Fibroblast of peridontal ligament (primary cell): Measurements from ENCODE around the gene HIVEP1.
"Not testable (repeated sequence)": the region's sequence is repeated elsewhere in the genome, so short reads cannot be mapped to it uniquely, and the experiment has no call there.

ENCODE experiments used
- DNase-seq: peaks from one replicate; pipeline ENCODE4 v3.0.0-alpha.2; 2010; ENCODE audit errors: extremely low read depth

Gene HIVEP1

DNA sequence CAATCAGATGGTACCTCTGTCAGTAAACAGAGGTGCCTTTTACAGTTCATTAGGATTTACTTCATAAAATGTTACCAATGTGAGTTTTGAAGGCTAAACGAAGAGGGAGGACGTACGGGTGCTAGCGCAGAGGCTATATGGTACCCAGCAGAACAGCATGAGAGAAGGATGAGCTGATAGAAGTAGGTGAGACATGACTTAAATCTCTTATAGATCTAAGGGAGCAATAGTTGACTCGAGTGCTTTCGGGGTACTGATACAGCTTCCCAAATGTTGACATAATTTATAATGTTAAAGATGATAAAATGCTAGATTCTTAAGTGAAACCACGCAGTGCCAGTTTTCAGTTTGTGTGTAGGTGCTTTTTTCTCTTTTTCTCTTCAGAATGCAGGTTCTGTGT is 72.6 kb downstream of the HIVEP1 start:
- DNase-seq: no peak

DNA sequence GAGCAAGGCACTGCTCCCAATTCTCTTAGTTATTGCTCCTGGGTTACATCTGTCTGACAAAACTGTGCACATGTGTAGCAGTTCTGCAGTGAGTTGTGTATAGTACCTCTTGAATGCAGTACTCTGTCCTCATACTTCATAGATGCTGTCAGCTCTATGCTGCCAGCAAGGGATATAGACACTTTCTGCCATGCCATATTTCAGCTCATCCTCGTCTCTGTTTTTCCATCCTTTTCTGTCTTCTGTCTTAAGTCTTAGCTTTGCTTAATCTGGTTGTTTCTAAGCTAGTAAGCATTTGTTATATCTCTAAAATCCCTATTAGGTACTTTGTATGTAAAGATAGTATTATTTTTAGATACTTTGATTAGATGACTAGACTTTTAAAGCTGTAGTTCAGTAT is 76.4 kb downstream of the HIVEP1 start:
- no peak for DNase-seq

DNA sequence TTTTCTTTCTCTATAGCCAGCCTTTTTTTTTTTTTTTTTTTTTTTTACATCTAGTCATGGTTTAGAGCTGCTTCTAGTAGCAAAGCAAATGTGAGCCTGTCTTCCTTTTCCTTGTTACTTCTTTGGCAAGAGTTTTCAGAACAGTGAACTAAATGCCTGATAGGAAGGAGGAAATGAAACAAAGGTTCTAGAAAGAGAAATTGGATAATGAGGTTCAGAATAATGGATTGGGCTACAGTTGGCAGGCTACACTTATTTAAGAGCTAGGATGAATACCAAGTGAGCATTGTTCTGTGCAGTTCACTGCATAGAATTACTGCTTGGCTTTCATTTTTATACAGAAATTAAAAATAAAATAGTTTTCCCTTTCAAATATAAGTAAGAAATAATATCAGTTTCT is 78.6 kb downstream of the HIVEP1 start:
- no peak for DNase-seq

DNA sequence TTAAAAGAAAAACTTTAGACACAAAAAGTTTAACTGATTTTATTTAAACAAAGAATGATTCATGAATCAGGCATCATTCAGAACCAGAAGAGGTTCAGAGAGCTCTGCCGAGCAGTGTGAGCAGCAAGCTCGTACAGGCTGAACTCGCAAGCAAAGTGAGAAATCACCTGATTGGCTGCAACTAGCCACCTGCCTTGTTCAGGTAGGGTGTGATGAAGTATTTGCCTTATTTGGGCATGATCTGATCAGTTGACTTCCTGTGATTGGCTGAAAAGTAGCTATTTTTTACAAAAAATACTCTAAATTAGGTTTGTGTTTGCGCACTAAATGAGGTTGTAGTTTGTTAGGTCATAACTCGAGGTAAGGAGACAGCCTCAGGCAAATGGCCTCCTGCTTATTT is 80.7 kb downstream of the HIVEP1 start:
- no peak for DNase-seq

DNA sequence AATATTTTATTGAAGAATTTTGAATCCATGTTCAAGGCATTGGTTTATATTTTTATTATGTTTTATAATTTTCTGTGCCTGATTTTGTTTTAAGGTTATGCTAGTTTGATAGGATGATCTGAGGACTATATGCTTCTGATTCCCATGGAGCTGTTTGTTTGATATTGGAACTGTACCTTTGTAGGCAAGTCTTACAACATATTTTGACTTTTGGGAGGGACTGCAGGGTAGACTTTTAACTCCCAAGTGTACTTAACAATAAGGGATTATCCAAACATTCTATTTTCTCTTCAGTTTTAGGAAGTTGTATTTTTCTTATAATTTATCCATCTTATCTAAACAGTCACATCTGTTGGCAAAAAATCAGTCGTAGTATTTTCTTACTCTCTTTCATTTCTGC is 82.6 kb downstream of the HIVEP1 start:
- no peak for DNase-seq

DNA sequence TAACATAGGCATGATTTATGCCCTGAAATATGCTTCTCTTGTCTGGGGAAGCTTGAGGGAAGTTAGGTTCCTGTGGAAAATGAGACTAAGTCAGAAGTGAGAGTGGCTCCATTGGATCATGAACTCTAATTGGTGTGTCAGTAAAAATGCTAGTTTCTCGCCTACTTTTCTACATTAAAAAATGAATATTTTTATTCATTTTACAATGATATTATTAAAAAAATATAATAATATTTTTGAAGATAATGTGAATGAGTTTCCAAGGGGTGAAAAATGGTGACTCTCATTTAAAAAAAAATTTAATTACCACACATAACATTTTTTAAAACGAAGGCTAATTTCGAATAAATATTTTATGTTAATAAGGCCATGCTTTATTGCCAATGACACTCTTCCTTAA is 84.2 kb downstream of the HIVEP1 start:
- no peak for DNase-seq

DNA sequence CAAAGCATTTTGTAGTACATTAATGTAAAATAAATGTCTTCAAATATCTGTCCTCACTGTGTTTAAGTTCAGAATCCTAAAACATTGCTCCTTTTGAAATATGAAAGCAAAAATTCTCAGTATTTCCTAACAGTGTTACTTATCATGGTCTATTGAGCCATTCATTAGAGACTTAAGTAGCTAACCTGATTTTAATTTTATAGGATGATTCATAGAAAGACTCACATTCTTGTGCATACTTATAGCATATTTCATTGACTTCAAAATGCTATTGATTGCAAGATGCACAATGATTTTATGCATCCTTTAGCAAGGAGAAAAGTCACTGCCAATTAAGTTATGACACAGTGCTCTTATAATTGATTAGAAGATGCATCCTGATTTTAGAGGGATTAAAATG is 85.7 kb downstream of the HIVEP1 start:
- DNase-seq: peak; percentile 24

DNA sequence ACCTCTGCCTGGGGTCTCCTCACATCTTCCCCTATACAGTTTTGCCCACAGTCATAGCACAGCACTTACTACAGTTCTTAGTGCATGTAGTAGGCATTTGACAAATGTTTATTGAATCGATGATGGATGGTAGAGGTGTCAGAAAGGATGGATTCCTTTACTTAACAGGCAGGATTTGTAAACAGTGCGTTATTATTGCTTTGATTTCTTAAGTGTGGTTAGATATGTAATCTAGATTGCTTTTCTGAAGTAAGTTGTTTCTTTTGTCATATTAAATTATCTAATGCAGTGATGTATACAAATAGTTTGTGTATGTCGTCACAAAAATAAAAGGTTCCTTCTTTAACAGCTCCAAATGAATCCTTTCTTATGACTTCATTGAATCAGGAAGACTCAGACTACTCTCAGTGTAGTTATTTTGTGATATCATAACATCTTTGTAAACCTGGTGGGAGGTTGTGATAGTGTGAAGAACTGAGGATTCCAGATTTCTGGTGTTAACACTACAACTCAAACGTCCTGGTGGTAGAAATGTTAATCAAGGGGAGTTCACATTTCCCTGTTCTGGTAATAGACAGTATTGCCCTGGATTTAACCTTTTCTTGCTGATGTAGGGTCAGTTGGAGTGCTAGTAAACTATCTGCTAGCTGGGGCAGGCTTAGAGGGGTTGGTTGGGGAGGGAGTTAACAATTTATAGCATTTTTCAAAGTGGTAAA is 87.7 kb downstream of the HIVEP1 start:
- DNase-seq: no peak

DNA sequence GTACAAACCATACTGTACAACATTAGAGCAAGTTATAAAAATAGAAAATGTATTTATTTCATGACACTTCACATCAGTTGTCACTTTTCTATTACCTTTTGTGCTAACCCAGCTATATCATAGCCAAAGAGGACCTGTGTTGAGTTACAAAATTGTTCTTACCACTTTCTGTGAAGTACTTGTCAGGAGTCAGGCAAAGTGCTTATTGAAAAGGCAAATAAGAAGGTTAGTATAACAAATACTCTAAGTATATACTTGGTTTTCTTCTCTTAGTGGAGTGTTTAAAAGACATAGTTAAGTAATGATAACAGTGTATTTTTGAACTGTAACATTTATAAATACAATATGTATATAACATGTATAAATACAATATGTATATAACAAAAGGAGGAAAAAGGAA is 88.9 kb downstream of the HIVEP1 start:
- no peak for DNase-seq

DNA sequence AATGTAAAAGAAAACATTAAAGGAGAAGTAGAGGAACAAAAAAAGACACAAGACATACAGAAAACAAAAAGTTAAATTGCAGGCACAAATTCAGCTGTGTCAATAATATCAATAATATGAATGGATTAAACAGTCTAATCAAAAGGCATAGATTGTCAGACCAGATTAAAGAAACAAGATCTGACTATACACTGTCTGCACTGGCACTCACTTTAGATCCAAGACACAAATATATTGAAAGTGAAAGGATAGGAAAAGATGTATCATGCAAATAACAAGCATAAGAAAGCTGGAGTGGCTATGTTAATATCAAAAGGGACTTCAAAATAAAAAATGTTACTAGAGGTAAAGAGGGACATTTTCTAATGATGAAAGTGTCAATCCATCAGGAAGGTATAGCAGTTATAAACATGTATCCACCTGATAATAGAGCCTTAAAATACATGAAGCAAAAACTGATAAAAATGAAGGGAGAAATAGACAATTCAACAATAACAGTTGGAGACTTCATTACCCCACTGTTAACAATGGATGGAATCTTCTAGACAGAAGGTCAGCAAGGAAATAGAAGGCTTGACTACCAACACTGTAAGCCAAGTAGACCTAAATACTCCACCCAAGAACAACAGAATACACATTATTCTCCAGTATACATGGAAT is 89.7 kb downstream of the HIVEP1 start:
- DNase-seq: no peak

DNA sequence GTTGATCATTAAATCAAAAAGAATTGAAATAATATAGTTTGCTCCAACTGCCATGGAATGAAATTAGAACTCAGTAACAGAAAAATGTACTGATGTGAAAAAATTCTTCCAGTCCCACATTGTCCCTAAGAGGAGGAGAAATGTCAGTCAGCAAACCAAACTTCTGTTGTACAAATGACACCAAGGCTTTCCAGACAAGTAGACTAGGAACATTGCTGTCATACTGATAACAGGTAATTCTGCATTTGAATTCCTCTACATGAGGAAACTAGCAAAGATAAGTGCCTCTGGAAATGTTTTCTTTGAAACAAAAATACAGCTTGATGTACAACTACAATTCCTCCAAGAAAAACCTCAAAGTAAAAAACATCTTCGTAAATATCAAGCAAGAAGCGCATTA is 90.2 kb downstream of the HIVEP1 start:
- no peak for DNase-seq

DNA sequence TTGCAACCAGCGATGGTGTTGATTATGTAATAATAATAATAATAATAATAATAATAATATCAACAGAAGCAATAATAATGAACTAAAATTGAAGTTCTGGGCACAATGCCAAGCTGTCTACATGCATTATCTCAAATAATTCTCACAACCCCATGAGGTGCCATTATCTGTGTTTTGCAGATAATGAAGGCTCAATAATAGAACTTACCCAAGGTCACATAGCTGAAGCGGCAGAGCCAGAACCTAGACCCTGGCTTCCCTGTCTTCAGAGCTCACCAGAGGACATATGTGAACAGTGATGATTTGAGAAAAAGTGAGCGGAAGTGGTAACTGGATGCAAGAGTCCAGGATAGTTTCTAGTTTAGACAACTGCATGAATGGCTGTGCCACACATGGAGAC is 91.0 kb downstream of the HIVEP1 start:
- DNase-seq: no peak

DNA sequence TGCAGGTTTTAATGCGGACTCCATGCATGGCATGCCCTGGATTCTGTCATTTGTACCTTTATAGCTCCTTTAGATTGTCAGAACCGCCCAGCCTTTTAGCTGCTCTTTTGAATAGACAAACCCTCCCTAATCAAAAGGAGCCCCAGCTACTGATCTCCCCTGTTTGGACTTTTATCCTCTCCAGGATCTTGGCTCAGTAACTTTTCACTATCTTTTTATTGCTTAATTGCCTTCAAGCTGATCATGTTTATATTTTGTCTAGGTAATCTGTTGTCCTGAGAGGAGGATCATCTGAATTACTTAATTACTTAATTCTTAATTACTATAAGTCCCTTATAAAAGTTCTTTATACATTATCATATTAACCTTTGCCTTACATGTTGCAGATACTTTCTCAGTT is 93.2 kb downstream of the HIVEP1 start:
- DNase-seq: no peak

DNA sequence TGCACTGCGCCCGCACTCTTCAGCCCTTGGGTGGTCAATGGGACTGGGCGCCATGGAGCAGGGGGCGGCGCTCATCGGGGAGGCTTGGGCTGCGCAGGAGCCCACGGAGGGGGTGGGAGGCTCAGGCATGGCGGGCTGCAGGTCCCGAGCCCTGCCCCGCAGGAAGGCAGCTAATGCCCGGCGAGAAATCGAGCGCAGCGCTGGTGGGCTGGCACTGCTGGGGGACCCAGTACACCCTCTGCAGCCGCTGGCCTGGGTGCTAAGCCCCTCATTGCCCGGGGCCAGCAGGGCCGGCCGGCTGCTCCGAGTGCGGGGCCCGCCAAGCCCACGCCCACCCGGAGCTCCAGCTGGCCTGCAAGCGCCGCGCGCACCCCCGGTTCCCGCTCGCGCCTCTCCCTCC is 96.3 kb downstream of the HIVEP1 start:
- not testable (repeated sequence) for DNase-seq

DNA sequence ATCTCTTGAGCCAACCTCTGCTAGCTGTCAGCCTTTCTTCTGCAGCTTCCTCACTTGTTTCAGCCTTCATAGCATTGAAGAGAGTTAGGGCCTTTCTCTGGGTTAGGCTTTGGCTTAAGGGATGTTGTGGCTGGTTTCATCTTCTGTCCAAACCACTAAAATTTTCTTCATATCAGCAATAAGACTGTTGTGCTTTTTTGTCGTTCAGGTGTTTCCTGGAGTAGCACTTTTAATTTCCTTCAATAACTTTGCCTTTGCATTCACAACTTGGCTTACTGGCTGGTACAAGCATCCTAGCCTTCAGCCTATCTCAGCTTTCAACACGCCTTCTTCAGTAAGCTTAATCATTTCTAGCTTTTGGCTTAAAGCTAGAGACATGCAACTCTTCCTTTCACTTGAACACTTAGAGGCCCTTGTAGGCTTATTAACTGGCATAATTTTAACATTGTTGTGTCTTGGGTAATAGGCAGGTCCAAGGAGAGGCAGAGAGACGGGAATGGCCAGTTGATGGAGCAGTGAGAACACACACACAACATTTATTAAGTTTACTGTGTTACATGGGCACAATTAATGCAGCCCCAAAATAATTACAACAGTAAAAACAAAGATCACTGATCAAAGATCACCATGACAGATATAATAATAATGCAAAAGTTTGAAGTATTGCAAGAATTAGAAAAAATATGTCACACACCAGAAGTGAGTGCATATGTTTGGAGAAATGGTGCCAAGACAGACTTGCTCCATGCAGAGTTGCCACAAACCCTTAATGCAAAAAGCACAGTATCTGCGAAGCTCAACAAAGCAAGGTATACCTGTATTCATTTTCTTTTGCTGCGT is 98.6 kb downstream of the HIVEP1 start:
- DNase-seq: no peak

DNA sequence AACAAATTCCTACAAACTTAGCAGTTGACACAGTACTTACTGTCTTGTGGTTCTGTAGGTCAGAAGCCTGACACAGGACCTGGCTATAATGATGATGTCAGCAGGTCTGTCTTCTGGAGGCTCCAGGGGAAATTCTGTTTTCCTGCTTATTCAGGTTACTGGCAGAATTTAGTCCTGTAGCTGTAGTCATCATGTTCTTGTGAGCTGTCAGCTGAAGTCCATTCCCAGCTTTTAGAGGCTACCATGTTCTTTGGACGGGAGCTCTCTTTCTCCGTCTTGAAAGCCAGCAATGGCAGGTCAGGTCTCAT is 99.2 kb downstream of the HIVEP1 start:
- DNase-seq: no peak

DNA sequence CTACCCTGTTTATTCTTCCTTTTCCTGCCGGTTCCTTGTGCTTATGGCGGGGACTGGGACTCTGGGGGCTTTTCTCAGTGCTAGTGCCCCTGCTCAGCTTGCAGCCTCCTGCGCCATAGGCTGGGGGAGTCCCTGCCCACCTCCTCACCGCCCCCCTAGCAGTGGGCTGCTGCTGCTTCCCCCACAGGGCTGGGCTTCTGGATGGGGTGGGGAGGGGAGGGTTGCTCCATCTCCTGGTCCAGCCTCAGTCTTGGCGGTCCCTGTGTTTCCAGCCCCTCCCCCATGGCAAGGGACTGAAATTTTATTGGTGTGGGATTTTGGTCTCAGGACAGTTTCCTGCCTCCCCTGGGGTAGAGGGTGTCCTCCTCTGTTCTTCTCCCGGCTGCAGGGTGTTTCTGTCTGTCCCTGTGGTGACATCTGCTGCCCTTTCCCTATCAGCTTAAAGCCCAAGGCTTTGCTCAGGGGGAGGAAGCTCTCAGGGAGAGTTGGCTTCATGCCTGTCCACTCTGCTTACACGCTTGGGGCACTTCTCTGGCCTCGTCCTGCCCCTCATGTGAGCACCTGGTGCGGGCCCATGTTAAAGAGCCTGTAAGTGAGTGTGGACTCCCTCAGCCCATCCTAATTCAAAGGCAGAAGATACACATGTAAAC is 100.6 kb downstream of the HIVEP1 start:
- no peak for DNase-seq

DNA sequence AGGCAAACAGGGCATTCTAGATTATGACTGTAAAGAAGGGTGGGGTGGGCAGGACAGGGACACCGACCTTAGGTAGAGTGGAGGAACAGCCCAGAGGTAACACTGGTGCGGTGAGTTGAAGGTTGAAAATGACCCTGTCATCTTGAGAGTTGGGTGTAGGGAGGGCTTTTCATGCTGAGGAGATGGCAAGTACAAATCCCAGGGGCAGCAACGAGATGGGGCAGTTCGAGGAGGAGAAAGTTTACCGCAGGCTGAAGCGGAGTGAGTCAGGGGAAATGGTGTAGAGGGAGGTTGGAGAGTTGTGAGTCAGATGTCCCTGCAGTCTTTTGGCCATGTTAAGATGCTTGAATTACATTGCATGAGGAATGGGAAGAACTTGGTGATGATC is 101.1 kb downstream of the HIVEP1 start:
- peak; percentile 80 for DNase-seq

DNA sequence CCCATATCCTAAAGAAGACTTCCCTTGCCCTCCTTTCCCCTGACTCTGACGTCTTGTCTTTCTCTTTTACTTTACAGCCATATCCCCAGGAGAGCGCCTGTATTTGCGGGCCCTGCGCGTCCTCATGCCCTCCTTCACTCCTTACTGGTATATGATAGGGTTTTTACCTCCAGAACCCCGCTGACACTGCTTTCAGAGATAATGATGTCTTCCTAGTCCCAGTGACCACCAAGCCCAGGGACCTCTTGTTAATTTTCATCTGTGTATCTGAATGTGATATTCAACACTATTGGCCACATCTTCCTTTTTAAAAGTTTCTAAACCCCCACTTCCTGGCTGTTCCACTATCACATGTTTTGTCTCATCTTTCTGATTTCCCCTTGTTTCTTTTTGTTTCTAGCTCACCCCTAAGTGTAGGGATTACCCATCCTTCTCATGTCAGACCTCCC is 102.0 kb downstream of the HIVEP1 start:
- DNase-seq: no peak

DNA sequence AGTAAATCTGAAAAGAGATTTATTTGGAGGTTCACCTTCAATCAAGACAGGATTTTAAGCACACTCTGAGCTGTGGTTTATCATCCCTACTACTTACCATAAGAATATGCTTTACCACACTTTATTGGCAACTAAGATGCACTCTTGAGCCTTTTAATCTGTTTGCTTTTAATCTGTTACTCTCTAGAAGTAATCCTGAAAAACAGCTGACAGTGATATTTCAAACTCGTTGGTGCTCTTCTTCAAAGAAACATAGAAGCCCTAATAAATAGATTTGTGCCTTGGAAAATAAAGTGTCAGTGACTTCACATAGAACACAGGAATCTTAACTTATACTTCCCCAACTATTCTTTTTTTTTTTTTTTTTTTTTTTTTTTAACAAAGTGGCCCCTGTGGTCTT is 102.9 kb downstream of the HIVEP1 start:
- DNase-seq: no peak

DNA sequence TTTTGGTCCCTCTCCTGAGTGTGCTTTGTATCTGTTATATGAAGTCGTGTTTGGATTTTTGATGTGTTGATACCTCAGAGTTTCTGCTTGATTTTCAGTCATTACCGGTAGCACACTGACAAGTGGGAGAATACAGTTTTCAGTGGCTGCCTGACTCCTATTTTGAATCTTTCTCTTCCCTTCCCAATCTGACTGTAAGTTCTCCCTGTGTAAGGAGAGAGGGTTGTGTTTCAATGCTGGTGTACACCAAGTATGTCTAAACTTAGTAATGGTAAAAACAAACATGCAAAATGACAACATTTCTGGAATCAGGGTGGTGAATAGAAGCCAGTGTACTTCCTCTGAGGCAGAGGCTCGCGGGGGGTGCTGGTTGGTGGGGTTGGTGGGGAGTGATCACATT is 103.4 kb downstream of the HIVEP1 start:
- DNase-seq: no peak

DNA sequence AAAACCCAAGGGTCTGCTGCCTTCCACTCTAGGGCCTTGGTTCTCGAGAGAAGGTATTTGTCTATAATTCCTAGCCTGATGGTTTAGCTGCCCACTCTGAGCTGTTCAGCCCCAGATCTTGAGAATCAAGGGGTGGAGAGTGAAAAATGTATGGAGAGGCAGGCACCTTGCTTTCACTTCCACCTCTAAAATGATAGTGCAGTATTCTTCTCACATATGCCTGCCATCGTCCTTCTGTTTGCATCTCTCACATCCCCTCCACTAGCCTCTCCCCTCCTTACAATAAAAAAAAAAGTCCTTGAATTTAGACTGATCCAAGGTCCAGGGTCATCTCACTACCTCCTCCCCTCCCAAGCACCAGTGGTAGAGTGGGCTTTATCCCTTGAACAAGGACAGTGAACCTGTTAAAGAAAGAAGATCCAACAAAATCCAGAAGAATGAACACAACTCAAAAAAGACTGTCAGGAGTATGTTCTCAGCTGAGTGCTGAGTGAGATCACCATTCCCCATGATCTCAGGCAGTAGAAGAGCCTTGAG is 104.2 kb downstream of the HIVEP1 start:
- no peak for DNase-seq
